ENCODE results near the gene IL20RA. TPM values are rescaled to one million over a fixed set of nuclear protein-coding genes. Genes with fewer than 3 reads are reported as not detected.

The IL20RA gene
- total and polyA plus RNA-seq, 2 experiments from 2014 or later: 2.6 to 3.5 TPM

- DNase-seq (ENCODE audit: low spot score) (no peak), ATAC-seq (no peak)
- H3K27me3 ChIP-seq (ENCODE audit: insufficient read depth): peaks cover 53% of the 10 kb centered on the region
- H3K27ac Mint-ChIP-seq: no peak overlapping the region
- H3F3A ChIP-seq (replicated peaks; ENCODE audit: low read depth): peaks cover 6% of the 10 kb centered on the region; the same call in 1 of the 2 replicates
- H4K20me1 ChIP-seq (replicated peaks; ENCODE audit: insufficient read depth): no peaks in the 10 kb centered on the region
- peaks cover 23% of the 10 kb centered on the region for H3K27me3 Mint-ChIP-seq (ENCODE audit: insufficient read depth, low read depth, poor library complexity)
- no peaks in the 10 kb centered on the region for H3K36me3 Mint-ChIP-seq (ENCODE audit: low read depth)
- H3K36me3 ChIP-seq (ENCODE audit: insufficient read depth): no peaks in the 10 kb centered on the region
- H3K4me1 ChIP-seq (ENCODE audit: insufficient read depth): 0 out of 2 replicates have a peak, but pooled peaks cover 6% of the 10 kb centered on the region
- H3K9me3 Mint-ChIP-seq: no peaks in the 10 kb centered on the region
- peaks cover 13% of the 10 kb centered on the region for H3K4me1 Mint-ChIP-seq
- no peak overlapping the region for H3K4me3 Mint-ChIP-seq
- no peak overlapping the region for H3K4me2 ChIP-seq
- no peak overlapping the region for H3K27ac ChIP-seq (ENCODE audit: low read depth)
- TF ChIP-seq EZH2 (IDR thresholded peaks at IDR 0.05; ENCODE audit: low read depth, unreplicated experiment): no peak
- TF ChIP-seq CREB1 (CRISPR knock-in tag; IDR thresholded peaks at IDR 0.05; ENCODE audit: low read depth): no peak
- TF ChIP-seq, protein P1, sequence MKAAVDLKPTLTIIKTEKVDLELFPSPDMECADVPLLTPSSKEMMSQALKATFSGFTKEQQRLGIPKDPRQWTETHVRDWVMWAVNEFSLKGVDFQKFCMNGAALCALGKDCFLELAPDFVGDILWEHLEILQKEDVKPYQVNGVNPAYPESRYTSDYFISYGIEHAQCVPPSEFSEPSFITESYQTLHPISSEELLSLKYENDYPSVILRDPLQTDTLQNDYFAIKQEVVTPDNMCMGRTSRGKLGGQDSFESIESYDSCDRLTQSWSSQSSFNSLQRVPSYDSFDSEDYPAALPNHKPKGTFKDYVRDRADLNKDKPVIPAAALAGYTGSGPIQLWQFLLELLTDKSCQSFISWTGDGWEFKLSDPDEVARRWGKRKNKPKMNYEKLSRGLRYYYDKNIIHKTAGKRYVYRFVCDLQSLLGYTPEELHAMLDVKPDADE (IDR thresholded peaks at IDR 0.05): no peak
- no peak for TF ChIP-seq JUNB (IDR thresholded peaks at IDR 0.05; ENCODE audit: unreplicated experiment)
- no peak overlapping the region for H3K4me3 ChIP-seq
- no peaks in the 10 kb centered on the region for H3K9me2 ChIP-seq (ENCODE audit: insufficient read depth)
- H3K79me2 ChIP-seq (replicated peaks; ENCODE audit: insufficient read depth): no peaks in the 10 kb centered on the region
- H2AFZ ChIP-seq: peak overlapping the region; percentile 47; the same call in 1 of the 2 replicates
Measured at GRCh38 chr6:137046871-137047412, 2.2 kb upstream of the IL20RA start.

- Histone ChIP-seq H4K20me1 (replicated peaks; ENCODE audit: insufficient read depth) (no peaks in the 10 kb centered on the region), H3K4me3 (peak overlapping the region; percentile 63), H3K79me2 (replicated peaks; ENCODE audit: insufficient read depth) (no peaks in the 10 kb centered on the region), H3K9me2 (ENCODE audit: insufficient read depth) (no peaks in the 10 kb centered on the region), H3K4me1 (ENCODE audit: insufficient read depth) (0 out of 2 replicates have a peak, but pooled peaks cover 6% of the 10 kb centered on the region), H3F3A (replicated peaks; ENCODE audit: low read depth) (peaks cover 6% of the 10 kb centered on the region; the same call in 1 of the 2 replicates), H3K36me3 (ENCODE audit: insufficient read depth) (no peaks in the 10 kb centered on the region), H3K27ac (ENCODE audit: low read depth) (no peak overlapping the region), H2AFZ (peak overlapping the region; percentile 99), H3K4me2 (peak overlapping the region; percentile 76), H3K27me3 (ENCODE audit: insufficient read depth) (peaks cover 53% of the 10 kb centered on the region)
- Mint-ChIP-seq H3K27ac (no peak overlapping the region), H3K36me3 (ENCODE audit: low read depth) (no peaks in the 10 kb centered on the region), H3K4me3 (peak overlapping the region; percentile 60), H3K9me3 (peaks cover under 1% of the 10 kb centered on the region; the same call in 1 of the 3 replicates), H3K4me1 (peaks cover 14% of the 10 kb centered on the region), H3K27me3 (ENCODE audit: insufficient read depth, low read depth, poor library complexity) (peaks cover 23% of the 10 kb centered on the region)
- TF ChIP-seq ZNF114 (CRISPR knock-in tag; IDR thresholded peaks at IDR 0.05) (no peak), STAT1 (IDR thresholded peaks at IDR 0.05; ENCODE audit: unreplicated experiment) (no peak), POLR2AphosphoS5 (IDR thresholded peaks at IDR 0.05; ENCODE audit: low read depth) (no peak), CREB1 (CRISPR knock-in tag; IDR thresholded peaks at IDR 0.05; ENCODE audit: low read depth) (no peak), JUNB (IDR thresholded peaks at IDR 0.05; ENCODE audit: unreplicated experiment) (no peak)
- ATAC-seq (no peak), DNase-seq (ENCODE audit: low spot score) (no peak)
Measured at GRCh38 chr6:137045222-137045789, 541 bp upstream of the IL20RA start.

- H3K27ac ChIP-seq (ENCODE audit: low read depth): no peak overlapping the region
- peaks cover 53% of the 10 kb centered on the region for H3K27me3 ChIP-seq (ENCODE audit: insufficient read depth)
- ATAC-seq (peak; percentile 63), DNase-seq (ENCODE audit: low spot score) (peak; percentile 66)
- peak overlapping the region; percentile 63 for H3K4me3 ChIP-seq
- H3K79me2 ChIP-seq (replicated peaks; ENCODE audit: insufficient read depth): no peaks in the 10 kb centered on the region
- H3K9me2 ChIP-seq (ENCODE audit: insufficient read depth): no peaks in the 10 kb centered on the region
- Mint-ChIP-seq H3K27ac (no peak overlapping the region), H3K4me1 (peaks cover 14% of the 10 kb centered on the region), H3K27me3 (ENCODE audit: insufficient read depth, low read depth, poor library complexity) (peaks cover 23% of the 10 kb centered on the region), H3K36me3 (ENCODE audit: low read depth) (no peaks in the 10 kb centered on the region), H3K4me3 (peak overlapping the region; percentile 74), H3K9me3 (peaks cover 5% of the 10 kb centered on the region; the same call in 2 of the 3 replicates)
- 0 out of 2 replicates have a peak, but pooled peaks cover 6% of the 10 kb centered on the region for H3K4me1 ChIP-seq (ENCODE audit: insufficient read depth)
- TF ChIP-seq EZH2 (IDR thresholded peaks at IDR 0.05; ENCODE audit: low read depth, unreplicated experiment): peak; percentile 72
- TF ChIP-seq CTCF (conservative IDR thresholded peaks at IDR 0.05; ENCODE audit: low read depth in 2 of 2): no peak
- peak overlapping the region; percentile 76 for H3K4me2 ChIP-seq
- no peaks in the 10 kb centered on the region for H4K20me1 ChIP-seq (replicated peaks; ENCODE audit: insufficient read depth)
- no peaks in the 10 kb centered on the region for H3K36me3 ChIP-seq (ENCODE audit: insufficient read depth)
- H3F3A ChIP-seq (replicated peaks; ENCODE audit: low read depth): peaks cover 6% of the 10 kb centered on the region; the same call in 1 of the 2 replicates
- peak overlapping the region; percentile 85 for H2AFZ ChIP-seq
Measured at GRCh38 chr6:137043710-137044365, 927 bp downstream of the IL20RA start.
